ENCODE results near the gene SQSTM1. TPM values are rescaled to one million over a fixed set of nuclear protein-coding genes. Genes with fewer than 3 reads are reported as not detected.

SQSTM1 gene
- polyA plus RNA-seq, 1 donor from 2014 or later, result 225 TPM

DNA sequence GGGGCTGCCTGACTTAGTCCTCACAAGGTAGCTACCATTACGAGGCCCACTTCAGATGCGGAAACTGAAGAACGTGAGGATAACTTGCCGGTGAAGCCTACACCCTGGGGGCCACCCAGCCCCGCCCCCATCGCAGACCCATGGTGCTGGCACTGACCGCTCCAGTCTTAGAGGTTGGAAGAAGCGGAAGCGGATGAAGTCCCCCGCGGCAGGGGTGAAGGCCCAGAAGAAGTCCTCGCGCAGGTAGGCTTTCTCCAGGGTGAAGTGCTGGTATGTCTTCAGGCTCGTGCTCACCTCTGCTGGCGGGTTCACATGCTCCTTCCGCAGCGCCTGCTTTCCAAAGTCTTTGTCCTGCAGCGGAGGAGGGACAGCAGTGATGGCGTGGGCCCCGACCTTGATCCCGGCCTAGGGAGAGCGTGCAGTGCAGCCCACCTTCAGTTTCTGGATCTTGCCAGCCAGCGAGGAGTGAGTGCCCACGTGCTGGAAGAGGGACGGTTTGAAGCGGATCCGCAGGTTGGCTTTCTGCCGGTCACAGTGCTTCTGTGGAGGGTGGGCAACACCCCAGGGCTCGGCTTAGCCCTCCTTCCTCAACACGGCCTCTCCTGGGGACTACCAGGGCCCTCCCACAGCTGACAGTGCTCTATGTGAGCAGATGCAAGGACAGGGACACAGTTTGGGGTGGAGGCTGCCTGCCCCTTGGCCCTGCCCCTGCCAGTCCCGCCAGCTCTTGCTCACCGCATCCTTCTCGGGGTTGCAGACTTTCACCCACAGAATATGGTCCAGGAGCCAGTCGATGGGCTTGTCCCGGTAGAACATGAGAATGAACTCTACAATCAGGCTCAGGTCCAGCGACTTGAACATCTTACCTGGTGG, 21.7 kb upstream of the SQSTM1 start:
- peaks cover 3% of the 10 kb centered on the region for H3K36me3 Mint-ChIP-seq
- no peaks in the 10 kb centered on the region for H3K9me3 Mint-ChIP-seq
- H3K4me3 Mint-ChIP-seq, result peak overlapping the region in 3 of 4 donors; percentile 32 to 70 (median 47)
- H3K27me3 Mint-ChIP-seq, result no peaks in the 10 kb centered on the region
- H3K4me1 Mint-ChIP-seq, result peaks cover 16 to 21% (median 17%) of the 10 kb centered on the region in 3 donors
- no peak overlapping the region for H3K27ac Mint-ChIP-seq

DNA sequence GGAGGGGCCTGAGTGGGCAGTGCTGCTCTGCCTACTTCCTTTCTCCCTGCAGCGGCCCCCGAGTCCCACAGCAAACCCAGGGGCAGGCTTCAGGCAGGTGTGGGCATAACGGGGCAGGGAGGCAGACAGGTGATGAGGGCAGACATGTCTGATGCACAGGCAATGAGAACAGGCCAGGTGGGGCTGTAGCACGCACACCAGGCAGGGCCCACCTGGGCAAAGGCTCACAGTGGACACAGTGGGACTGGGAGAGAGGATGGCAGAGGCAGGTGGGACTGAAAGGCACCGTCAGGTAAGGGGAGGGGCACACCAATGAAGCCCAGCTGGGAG, 21.1 kb upstream of the SQSTM1 start:
- Mint-ChIP-seq H3K27me3 (no peaks in the 10 kb centered on the region), H3K9me3 (no peaks in the 10 kb centered on the region), H3K4me1 (peaks cover 18 to 20% (median 20%) of the 10 kb centered on the region in 3 donors), H3K27ac (no peak overlapping the region), H3K4me3 (peak overlapping the region in 2 of 4 donors; percentile 47 to 70), H3K36me3 (peaks cover 3% of the 10 kb centered on the region)

DNA sequence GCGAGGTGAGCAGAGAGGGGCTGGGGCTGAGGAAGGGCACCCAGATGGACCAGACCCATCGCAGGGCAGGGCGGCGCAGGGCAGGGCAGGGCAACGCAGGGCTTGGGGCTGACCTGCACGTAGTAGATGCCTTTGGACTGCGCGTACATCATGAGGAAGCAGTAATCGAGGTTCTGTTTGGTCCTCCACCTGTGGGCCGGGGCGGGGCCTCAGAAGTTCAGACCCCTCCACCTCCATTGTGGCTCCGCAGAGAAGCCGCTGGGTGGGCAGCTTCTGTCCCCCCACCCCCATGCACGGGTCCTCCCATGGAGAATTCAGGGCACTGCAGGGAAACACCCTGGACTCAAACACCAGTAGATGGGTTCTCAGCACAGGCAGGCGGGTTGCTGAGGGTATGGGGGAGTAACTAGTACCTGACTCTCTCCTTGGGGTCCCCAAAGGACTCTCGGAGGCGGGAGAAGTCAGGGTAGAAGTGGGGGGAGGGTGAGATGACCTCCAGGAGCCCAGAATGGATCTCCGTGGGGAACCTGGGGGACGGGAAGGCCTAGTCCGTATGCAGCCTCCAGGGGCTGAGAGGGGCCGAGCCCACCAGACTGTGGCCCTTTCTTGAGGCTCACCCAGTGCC, 20.5 kb upstream of the SQSTM1 start:
- Mint-ChIP-seq H3K27me3 (no peaks in the 10 kb centered on the region), H3K9me3 (no peaks in the 10 kb centered on the region), H3K27ac (no peak overlapping the region), H3K4me1 (peaks cover 19 to 26% (median 25%) of the 10 kb centered on the region in 3 donors), H3K36me3 (peaks cover 3% of the 10 kb centered on the region), H3K4me3 (no peak overlapping the region)

DNA sequence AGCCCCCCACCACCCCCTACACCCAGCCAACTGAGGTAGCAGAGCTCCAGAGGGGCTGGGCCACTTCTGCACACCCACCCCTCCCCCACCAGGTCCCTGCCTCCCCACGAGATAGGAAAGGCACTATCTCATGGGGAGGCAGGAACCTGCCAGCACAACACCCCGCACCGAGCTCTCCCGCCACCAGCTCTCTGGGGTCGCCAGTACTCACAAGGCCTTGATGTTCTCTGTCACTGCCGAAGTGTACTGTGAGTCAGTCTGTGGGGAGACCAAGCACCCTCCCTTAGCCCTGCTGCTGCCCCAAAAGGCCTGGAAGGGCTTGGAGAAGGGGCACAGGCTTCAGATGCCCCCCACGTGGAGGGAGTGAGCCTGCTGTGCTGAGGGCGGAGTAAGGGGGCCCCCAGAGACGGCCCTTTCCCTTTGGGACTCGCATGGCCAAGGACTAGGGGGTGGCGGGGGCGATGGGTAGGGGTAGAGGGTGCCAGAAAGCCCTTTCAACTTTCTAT, 20.0 kb upstream of the SQSTM1 start:
- Mint-ChIP-seq H3K9me3 (no peaks in the 10 kb centered on the region), H3K4me3 (no peak overlapping the region), H3K4me1 (peaks cover 20 to 26% (median 26%) of the 10 kb centered on the region in 3 donors), H3K36me3 (peaks cover 3% of the 10 kb centered on the region), H3K27ac (no peak overlapping the region), H3K27me3 (no peaks in the 10 kb centered on the region)

DNA sequence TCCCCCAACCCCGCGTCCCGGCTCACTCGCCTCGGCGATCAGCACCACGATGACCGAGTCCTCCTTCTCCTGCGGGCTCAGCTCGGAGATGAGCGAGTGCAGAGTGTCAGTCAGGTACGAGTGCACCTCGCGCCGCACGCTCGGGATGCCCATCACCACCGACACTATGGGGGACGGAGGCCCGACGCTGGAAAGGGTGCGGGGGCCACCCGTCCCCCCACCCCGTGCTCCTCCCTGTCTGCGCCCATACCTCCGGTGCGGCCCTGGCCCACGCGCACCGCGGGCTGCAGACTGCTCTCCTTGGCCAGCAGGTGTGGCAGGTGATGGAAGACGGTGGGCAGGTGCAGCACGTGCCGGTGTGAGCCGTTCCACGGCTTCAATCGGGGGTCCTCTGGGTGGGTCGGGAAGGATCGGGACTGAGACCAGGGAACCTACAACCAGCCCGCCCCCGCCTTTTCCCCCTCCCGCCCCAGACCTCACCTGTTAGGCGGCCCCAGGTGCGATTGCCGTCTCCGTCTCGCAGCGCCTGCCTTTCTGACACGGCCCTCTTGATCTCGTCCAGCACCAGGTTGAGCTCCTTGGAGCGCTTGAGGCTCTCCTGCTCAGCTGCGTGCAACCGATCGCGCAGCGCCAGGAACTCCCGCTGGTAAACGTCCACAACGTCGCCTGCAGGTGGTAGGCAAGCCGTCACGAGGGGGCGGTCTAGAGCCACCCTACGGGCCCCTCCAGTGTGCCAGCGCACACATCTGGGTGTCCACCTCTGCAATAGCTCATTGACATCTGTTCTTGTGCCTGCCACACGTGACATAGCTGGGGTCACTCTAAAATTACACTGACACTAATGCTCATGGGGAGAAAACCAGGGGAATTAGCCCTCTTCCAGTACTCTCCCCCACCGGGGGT, 19.1 kb upstream of the SQSTM1 start:
- Mint-ChIP-seq H3K27ac (peak overlapping the region; percentile 41 to 93 (median 80)), H3K9me3 (no peaks in the 10 kb centered on the region), H3K4me3 (peak overlapping the region in 2 of 4 donors; percentile 28 to 76), H3K36me3 (peaks cover 3% of the 10 kb centered on the region), H3K27me3 (no peaks in the 10 kb centered on the region), H3K4me1 (peaks cover 20 to 26% (median 26%) of the 10 kb centered on the region in 3 donors)

DNA sequence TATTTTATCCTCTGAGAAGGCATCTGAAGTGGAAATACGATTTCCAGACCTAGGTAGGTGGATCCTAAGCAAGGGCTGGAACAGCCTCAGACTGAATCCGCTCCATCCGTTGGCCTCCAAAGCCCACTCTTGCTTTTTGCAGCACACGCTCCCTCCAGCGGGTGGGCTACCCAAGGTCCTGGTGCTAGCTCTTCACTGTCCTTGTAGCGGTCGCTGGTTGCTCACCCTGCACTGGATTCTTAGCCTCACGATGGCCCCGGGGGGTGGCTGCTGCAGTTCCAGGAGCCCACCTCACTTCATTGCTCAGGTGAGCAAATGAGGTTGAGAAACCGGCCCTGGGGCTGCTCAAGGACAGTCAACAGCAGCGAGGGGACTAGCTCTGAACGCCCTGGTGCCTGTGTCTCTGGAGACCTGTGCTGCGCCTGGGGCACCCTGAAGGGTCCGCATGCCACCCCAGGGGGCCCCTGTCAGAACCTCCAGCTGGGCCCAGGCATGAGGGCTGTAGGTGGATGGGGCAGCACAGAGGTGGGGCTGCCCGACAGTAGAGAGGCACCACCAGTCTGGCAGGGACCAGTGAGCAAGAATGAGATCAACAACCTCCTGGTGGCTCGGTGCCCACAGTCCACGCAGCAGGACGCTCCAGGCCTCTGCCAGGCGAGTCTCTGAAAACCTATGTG, 18.4 kb upstream of the SQSTM1 start:
- peak overlapping the region in 2 of 3 donors; percentile 80 to 93 for H3K27ac Mint-ChIP-seq
- H3K27me3 Mint-ChIP-seq, result no peaks in the 10 kb centered on the region
- H3K9me3 Mint-ChIP-seq, result no peaks in the 10 kb centered on the region
- peaks cover 3% of the 10 kb centered on the region for H3K36me3 Mint-ChIP-seq
- peaks cover 14 to 22% (median 22%) of the 10 kb centered on the region in 3 donors for H3K4me1 Mint-ChIP-seq
- H3K4me3 Mint-ChIP-seq, result peak overlapping the region in 3 of 4 donors; percentile 34 to 76 (median 60)

DNA sequence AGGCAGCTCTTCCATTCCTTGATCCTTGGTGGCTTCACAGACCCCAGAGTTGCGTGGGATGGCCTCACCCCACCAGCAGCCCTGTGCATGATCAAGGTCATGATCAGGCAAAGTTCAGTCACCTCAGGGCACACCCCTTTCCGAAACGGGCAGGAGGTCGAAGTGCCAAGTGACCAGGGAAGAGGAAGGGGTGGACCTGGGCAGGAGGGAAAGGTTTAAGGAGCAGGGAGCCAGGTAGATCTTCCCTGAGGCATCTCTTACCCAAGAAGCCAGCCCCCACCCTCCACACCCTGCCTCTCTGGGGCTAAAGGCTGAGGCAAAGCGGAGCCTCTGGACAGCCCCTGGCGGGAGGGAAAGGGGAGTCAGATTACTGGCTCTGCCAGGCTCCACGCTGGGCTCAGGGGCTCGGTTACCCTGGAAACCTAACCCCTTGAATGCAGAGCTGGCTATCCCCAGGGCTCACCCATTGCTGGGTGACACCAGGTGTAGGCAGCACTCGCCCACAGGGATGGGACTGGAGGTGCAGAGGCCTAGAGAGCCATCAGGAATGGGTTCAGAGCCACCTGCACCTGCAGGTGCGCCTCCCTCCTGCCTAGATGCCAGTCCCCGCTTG, 17.6 kb upstream of the SQSTM1 start:
- H3K27ac Mint-ChIP-seq, result peak overlapping the region in 2 of 3 donors; percentile 81 to 83
- peaks cover 3% of the 10 kb centered on the region for H3K36me3 Mint-ChIP-seq
- H3K4me1 Mint-ChIP-seq, result peaks cover 14 to 22% (median 21%) of the 10 kb centered on the region in 3 donors
- H3K4me3 Mint-ChIP-seq, result peak overlapping the region; percentile 34 to 76 (median 53)
- H3K27me3 Mint-ChIP-seq, result no peaks in the 10 kb centered on the region
- H3K9me3 Mint-ChIP-seq, result no peaks in the 10 kb centered on the region

DNA sequence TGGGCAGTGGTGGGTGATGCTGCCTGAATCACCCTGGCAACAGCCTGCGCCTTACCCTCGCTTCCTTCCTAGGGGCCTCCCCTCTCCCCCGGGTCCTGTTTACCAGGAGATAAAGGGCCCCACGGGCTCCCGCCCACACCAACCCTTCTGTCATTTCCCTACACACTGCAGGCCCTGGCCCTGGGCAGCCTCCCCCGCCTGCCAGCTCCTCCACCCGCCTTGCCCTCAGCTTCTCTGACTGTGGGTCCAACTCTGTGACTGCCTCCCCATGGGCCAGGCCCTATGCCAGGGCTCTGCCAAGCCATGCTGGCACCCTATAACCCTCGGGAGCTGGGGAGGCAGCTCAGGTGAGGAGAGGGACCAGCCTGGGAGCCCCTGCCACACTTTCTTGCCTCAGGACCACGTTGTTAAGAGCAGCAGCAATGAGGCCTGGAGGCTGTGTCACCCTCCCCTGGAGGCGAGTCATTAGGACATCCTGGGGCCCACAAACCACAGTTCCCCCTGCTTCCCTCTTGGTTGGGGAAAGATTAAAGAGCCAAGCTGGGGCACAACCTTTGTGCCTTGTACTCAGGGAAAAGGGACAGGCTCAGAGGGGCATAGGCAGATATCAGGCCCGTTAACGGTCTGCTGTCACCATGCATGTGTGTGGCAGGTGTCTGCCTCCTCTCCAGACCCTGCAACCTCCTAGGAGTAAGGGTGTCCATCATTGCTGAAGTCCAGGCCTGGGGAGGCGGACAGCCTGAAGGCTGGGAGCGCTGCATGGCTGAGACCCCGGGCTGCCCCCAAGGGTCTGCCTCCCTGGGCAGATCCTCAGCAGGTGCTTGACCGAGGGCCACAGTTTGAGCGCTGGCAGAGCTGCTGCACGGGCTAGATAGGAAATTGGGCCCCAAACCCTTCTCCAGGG, 16.8 kb upstream of the SQSTM1 start:
- H3K27ac Mint-ChIP-seq, result peak overlapping the region in 2 of 3 donors; percentile 39 to 81
- H3K36me3 Mint-ChIP-seq, result peaks cover 3% of the 10 kb centered on the region
- peaks cover 14 to 22% (median 21%) of the 10 kb centered on the region in 3 donors for H3K4me1 Mint-ChIP-seq
- H3K4me3 Mint-ChIP-seq, result peak overlapping the region; percentile 74 to 80 (median 78)
- H3K27me3 Mint-ChIP-seq, result no peaks in the 10 kb centered on the region
- no peaks in the 10 kb centered on the region for H3K9me3 Mint-ChIP-seq

DNA sequence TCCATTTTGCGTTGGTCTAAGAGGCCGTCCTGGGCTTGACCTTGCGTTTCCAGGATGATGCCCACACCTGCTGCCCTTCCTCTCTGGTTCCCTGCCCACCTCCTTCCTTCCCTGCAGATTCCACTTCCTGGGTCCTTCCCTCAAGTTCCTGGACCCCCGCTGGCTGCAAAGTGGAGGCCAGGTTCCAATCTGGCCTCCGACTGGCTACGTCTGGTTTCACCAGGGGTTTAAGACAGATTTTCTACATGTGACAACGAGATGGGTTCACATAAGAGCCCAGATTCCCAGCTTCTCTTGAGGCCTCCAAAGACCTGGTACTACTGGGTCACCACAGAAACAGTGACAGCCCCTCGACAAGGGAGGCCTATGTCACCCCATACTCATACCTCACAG, 16.2 kb upstream of the SQSTM1 start:
- H3K36me3 Mint-ChIP-seq, result peaks cover 3% of the 10 kb centered on the region
- peak overlapping the region; percentile 74 to 92 (median 80) for H3K4me3 Mint-ChIP-seq
- peaks cover 14 to 22% (median 21%) of the 10 kb centered on the region in 3 donors for H3K4me1 Mint-ChIP-seq
- no peaks in the 10 kb centered on the region for H3K27me3 Mint-ChIP-seq
- no peaks in the 10 kb centered on the region for H3K9me3 Mint-ChIP-seq
- H3K27ac Mint-ChIP-seq, result peak overlapping the region; percentile 67 to 86 (median 81)

DNA sequence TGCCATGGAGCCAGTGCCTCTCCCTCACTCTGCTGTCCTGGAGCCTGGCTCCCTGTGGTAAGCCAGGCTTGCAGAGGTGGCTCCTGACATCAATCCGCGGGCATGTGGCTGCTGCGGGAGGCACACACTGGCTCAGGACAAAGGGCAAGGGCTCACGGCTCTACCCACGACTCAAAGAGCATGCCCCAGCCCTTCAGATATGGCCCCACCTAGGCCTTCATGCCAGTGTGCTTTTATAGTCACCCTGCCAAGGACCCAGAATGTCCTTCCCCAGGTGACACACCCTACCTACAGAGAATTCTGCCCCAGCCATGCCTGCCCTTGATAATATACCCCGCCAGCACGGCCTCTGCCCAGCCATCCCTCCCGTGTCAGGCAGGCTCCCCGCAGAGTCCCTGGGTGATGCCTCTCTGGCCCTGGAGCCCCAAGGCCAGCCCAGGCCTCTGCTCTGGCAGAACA, 15.6 kb upstream of the SQSTM1 start:
- peaks cover 2% of the 10 kb centered on the region for H3K36me3 Mint-ChIP-seq
- no peaks in the 10 kb centered on the region for H3K9me3 Mint-ChIP-seq
- H3K27ac Mint-ChIP-seq, result peak overlapping the region; percentile 67 to 86 (median 81)
- peaks cover 14 to 22% (median 21%) of the 10 kb centered on the region in 3 donors for H3K4me1 Mint-ChIP-seq
- H3K4me3 Mint-ChIP-seq, result peak overlapping the region; percentile 74 to 92 (median 84)
- H3K27me3 Mint-ChIP-seq, result no peaks in the 10 kb centered on the region

DNA sequence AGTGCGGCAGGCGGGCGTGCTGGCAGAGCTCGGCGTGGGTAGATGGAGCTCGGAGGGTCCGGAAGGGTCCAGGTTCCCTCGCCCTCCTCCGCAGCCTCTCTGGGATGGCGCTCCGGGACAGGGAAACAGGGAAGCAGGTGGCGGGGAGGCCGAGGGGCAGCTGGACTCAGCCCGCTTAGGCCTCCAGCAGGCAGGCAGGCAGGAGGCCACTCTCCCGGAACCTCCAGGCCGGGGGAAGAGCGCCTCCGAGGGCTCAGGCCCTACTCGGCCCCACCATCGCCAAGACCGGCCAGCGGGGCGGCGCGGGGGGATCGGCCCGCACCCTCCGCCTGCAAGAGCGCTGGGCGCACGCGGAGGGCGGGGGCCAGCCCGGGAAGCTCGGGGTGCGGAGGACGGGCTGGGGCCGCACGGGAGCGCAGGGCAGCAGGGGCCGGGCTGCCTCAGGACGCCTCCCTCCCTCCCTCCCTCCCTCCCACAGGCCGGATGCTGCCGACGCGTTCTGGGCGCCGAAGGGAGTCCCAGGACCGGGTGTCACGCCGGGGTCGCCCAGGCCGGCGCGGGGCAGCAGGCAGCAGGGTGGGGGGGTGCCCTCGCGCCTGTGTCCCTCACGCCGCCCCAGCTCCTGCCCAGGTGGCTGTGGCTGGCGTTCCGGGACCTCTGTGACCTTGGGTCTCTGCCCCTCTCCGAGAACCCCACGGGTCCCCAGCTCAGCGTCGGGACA, 15.0 kb upstream of the SQSTM1 start:
- Mint-ChIP-seq H3K36me3 (peaks cover 2% of the 10 kb centered on the region), H3K27me3 (no peaks in the 10 kb centered on the region), H3K27ac (peak overlapping the region in 2 of 3 donors; percentile 67 to 81), H3K4me3 (peak overlapping the region; percentile 74 to 92 (median 84)), H3K9me3 (no peaks in the 10 kb centered on the region), H3K4me1 (peaks cover 14 to 22% (median 21%) of the 10 kb centered on the region in 3 donors)

DNA sequence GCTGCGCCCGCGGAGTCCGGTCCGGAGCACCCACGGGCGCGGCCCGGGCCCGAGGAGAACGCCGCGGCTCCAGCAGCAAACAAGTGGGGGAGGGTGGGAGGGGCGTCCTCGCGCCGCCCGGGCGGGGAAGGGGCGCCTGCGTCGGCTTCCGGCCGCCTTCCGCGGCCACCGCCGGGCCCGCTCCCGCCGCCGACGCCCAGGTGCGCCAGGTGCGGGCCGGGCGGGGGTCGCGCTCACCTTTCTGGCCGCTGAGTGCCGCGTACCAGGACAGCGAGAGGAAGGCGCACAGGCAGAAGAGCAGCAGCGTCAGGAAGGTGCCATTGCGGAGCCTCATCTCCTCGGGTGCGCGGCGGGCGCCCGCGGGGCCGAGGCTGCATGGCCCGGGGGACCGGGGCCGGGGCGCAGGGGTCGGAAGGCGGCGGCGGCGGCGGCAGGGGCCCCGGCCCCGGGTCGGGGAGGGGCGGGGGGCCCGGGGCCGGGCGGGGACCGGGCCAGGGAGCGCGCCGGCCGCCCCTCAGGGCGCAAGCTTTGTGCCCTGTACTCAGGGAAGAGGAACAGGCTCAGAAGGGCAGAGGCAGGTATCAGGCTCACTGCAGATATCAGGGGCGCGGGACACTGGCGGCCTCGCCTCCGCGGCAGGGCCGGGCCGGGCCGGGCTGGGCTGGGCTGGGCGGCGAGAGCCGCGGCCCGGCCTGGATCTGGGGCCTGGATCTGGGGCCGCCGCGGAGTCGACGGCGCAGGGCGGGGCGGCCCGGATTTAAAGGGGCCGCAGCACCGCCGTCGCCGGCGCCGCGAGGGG, 14.3 kb upstream of the SQSTM1 start, which contains the start of gene MGAT4B:
TSS of gene MGAT4B (minus strand) at position 617 of the 799 bp plus-strand sequence. CDS start at position 334, 283 bp downstream.
- peak within 1 kb of the TSS; percentile 80 to 90 (median 87) for H3K4me3 Mint-ChIP-seq
- peaks cover 14 to 23% (median 21%) of the 10 kb centered on the region in 3 donors for H3K4me1 Mint-ChIP-seq
- H3K9me3 Mint-ChIP-seq, result no peaks in the 10 kb centered on the region
- H3K36me3 Mint-ChIP-seq, result peaks cover 2% of the 10 kb centered on the region
- H3K27me3 Mint-ChIP-seq, result no peaks in the 10 kb centered on the region
- H3K27ac Mint-ChIP-seq, result peak within 1 kb of the TSS in 1 of 3 donors; percentile 71

Data from IgD-negative memory B cell (primary cell).